ENCODE measurements around the gene ZMYND15.

Gene ZMYND15

DNA sequence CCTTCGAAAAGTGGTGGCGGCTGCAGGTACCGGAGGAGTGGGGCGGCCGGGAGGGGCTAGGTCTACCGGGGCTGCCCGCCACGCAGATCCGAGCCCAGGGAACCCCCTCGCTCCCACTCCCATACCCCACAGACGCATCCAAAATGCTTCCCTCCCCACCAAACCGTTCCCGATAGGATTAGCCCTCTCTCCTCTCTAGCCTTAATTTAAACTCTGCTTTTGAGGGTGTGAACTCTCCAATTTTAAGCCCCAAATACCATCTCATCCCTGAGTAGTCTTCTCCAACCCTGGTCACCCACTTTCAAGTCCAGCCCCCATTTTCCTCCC is 355 bp downstream of the ZMYND15 start:
- in situ Hi-C loops (cut with HindIII; ENCODE audit: low pct_unique_long_range_greater_than_20kb, low sequenced_read_pairs) = no loop called here
- no peak for TF ChIP-seq JUND (IDR thresholded peaks at IDR 0.05; ENCODE audit: low read depth)
- DNase-seq (ENCODE audit: low read depth in 1 of 2, low spot score in 1 of 2) = no peak

DNA sequence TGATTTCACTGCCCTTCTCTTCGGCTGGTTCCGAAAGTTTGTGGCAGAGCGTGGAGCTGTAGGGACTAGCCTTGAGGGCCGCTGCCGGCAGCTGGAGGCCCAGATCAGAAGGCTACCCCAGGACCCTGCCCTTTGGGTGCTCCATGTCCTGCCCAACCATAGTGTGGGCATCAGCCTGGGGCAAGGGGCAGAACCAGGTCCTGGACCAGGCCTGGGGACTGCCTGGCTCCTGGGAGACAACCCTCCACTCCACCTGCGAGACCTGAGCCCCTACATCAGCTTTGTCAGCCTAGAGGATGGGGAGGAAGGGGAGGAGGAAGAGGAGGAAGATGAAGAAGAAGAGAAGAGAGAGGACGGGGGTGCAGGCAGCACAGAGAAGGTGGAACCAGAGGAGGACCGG is 951 bp downstream of the ZMYND15 start:
- TF ChIP-seq JUND (IDR thresholded peaks at IDR 0.05; ENCODE audit: low read depth) = no peak
- DNase-seq (ENCODE audit: low read depth in 1 of 2, low spot score in 1 of 2) = no peak
- in situ Hi-C loops (cut with HindIII; ENCODE audit: low pct_unique_long_range_greater_than_20kb, low sequenced_read_pairs) = no loop called here

DNA sequence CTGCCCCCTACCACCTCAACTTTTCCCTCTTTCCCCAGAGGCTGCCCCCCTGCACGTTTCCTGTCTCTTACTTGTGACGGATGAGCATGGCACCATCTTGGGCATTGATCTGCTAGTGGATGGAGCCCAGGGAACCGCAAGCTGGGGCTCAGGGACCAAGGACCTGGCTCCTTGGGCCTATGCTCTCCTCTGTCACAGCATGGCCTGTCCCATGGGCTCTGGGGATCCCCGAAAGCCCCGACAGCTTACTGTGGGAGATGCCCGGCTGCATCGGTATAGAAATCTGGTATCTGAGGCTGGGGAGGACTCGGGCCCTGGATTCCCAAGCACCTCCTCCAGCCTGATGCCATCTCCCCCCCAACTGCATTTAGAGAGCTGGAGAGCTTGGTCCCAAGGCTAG is 1.9 kb downstream of the ZMYND15 start:
- in situ Hi-C loops (cut with HindIII; ENCODE audit: low pct_unique_long_range_greater_than_20kb, low sequenced_read_pairs) = no loop called here
- no peak for DNase-seq (ENCODE audit: low read depth in 1 of 2, low spot score in 1 of 2)
- no peak for TF ChIP-seq JUND (IDR thresholded peaks at IDR 0.05; ENCODE audit: low read depth)

GRCh38 chr17:4742133-4742532 is 2.5 kb downstream of the ZMYND15 start:
- in situ Hi-C loops (cut with HindIII; ENCODE audit: low pct_unique_long_range_greater_than_20kb, low sequenced_read_pairs) = no loop called here
- TF ChIP-seq JUND (IDR thresholded peaks at IDR 0.05; ENCODE audit: low read depth) = no peak
- no peak for DNase-seq (ENCODE audit: low read depth in 1 of 2, low spot score in 1 of 2)

- no peak for TF ChIP-seq JUND (IDR thresholded peaks at IDR 0.05; ENCODE audit: low read depth)
- in situ Hi-C loops (cut with HindIII; ENCODE audit: low pct_unique_long_range_greater_than_20kb, low sequenced_read_pairs) = no loop called here
- no peak for DNase-seq (ENCODE audit: low read depth in 1 of 2, low spot score in 1 of 2)
Measured at GRCh38 chr17:4742629-4743028, 3.0 kb downstream of the ZMYND15 start.

DNA sequence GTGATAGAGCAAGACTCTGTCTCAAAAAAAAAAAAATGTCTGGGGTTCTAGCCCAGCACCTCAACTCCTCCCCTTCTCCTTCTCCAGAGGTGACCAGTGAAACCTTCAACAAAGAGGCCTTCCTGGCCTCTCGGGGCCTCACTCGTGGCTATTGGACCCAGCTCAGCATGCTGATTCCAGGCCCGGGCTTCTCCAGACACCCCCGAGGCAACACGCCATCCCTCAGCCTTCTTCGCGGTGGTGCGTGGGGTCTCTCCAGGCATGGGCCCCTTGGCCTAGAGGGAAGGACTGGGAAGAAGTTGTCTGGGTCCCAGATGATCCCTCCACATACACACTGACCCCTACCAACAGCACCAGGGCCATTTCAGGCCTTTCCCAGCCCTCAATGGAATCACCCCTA is 3.6 kb downstream of the ZMYND15 start:
- no peak for DNase-seq (ENCODE audit: low read depth in 1 of 2, low spot score in 1 of 2)
- in situ Hi-C loops (cut with HindIII; ENCODE audit: low pct_unique_long_range_greater_than_20kb, low sequenced_read_pairs) = no loop called here
- no peak for TF ChIP-seq JUND (IDR thresholded peaks at IDR 0.05; ENCODE audit: low read depth)

DNA sequence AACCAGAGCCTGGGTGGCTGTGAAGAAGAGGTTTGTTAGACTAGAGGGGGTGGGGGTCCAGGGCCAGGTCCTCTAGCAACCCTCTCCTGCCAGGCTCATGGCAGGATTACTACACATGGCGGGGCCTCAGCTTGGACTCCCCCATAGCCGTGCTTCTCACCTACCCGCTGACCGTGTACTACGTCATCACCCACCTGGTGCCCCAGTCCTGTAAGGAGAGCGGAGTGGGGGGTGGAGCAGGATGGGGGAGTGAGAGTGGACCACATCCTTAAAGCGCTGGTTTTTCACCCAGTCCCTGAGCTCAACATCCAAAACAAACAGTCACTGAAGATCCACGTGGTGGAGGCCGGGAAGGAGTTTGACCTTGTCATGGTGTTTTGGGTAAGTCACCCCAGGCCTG is 4.3 kb downstream of the ZMYND15 start:
- in situ Hi-C loops (cut with HindIII; ENCODE audit: low pct_unique_long_range_greater_than_20kb, low sequenced_read_pairs) = no loop called here
- no peak for TF ChIP-seq JUND (IDR thresholded peaks at IDR 0.05; ENCODE audit: low read depth)
- no peak for DNase-seq (ENCODE audit: low read depth in 1 of 2, low spot score in 1 of 2)

GRCh38 chr17:4744999-4745969 is 5.7 kb downstream of the ZMYND15 start:
- DNase-seq (ENCODE audit: low read depth in 1 of 2, low spot score in 1 of 2) = no peak
- no peak for TF ChIP-seq JUND (IDR thresholded peaks at IDR 0.05; ENCODE audit: low read depth)
- in situ Hi-C loops (cut with HindIII; ENCODE audit: low pct_unique_long_range_greater_than_20kb, low sequenced_read_pairs) = no loop called here

- no peak for TF ChIP-seq JUND (IDR thresholded peaks at IDR 0.05; ENCODE audit: low read depth)
- in situ Hi-C loops (cut with HindIII; ENCODE audit: low pct_unique_long_range_greater_than_20kb, low sequenced_read_pairs) = no loop called here
- DNase-seq (ENCODE audit: low read depth in 1 of 2, low spot score in 1 of 2) = no peak
Measured at GRCh38 chr17:4747847-4748246, 8.2 kb downstream of the ZMYND15 start.

GRCh38 chr17:4748686-4749085 is 9.1 kb downstream of the ZMYND15 start:
- no peak for TF ChIP-seq JUND (IDR thresholded peaks at IDR 0.05; ENCODE audit: low read depth)
- DNase-seq (ENCODE audit: low read depth in 1 of 2, low spot score in 1 of 2) = no peak
- in situ Hi-C loops (cut with HindIII; ENCODE audit: low pct_unique_long_range_greater_than_20kb, low sequenced_read_pairs) = no loop called here

- DNase-seq (ENCODE audit: low read depth in 1 of 2, low spot score in 1 of 2) = no peak
- in situ Hi-C loops (cut with HindIII; ENCODE audit: low pct_unique_long_range_greater_than_20kb, low sequenced_read_pairs) = no loop called here
- no peak for TF ChIP-seq JUND (IDR thresholded peaks at IDR 0.05; ENCODE audit: low read depth)
Measured at GRCh38 chr17:4750606-4751005, 11.0 kb downstream of the ZMYND15 start.

DNA sequence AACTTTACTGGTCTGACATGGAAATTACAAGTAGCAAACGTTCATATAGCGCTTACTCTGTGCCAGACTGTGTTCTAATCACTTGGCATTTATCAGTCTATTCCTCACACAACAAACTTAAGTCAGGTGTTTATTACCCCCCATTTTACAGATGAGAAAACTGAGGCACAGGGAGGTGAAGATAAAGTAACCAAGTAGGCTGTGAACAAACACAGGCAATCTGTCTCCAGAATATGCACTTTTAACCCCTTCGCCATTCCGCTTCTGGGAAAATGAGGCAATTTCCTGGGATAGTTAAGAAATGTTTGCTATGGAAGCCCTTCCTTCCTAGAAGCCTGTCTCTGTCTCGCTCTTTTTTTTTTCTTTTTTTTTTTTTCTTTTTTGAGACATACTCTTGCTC is 12.3 kb downstream of the ZMYND15 start:
- DNase-seq (ENCODE audit: low read depth in 1 of 2, low spot score in 1 of 2) = no peak
- in situ Hi-C loops (cut with HindIII; ENCODE audit: low pct_unique_long_range_greater_than_20kb, low sequenced_read_pairs) = no loop called here
- TF ChIP-seq JUND (IDR thresholded peaks at IDR 0.05; ENCODE audit: low read depth) = no peak

- no peak for TF ChIP-seq JUND (IDR thresholded peaks at IDR 0.05; ENCODE audit: low read depth)
- DNase-seq (ENCODE audit: low read depth in 1 of 2, low spot score in 1 of 2) = no peak
- in situ Hi-C loops (cut with HindIII; ENCODE audit: low pct_unique_long_range_greater_than_20kb, low sequenced_read_pairs) = no loop called here
Measured at GRCh38 chr17:4753392-4753791, 13.8 kb downstream of the ZMYND15 start.

- in situ Hi-C loops (cut with HindIII; ENCODE audit: low pct_unique_long_range_greater_than_20kb, low sequenced_read_pairs) = no loop called here
- TF ChIP-seq JUND (IDR thresholded peaks at IDR 0.05; ENCODE audit: low read depth) = no peak
- DNase-seq (ENCODE audit: low read depth in 1 of 2, low spot score in 1 of 2) = no peak
Measured at GRCh38 chr17:4759776-4760236, 20.2 kb downstream of the ZMYND15 start.

Data from T47D (cell line).